ENCODE measurements around the gene ASF1A. TPM values are rescaled to one million over a fixed set of nuclear protein-coding genes. Genes with fewer than 3 reads are reported as not detected.
A peak's percentile ranks its signal among the peaks of the same experiment; 100 is the strongest.

ASF1A gene
- total and polyA plus RNA-seq, 9 of the 15 experiments (the other 6 are each of a cell fraction or from before 2014, with no cell fraction given): 31.5 to 45.3 (median 34.8) TPM

GRCh38 chr6:118893064-118893806, 717 bp upstream of the ASF1A start (continued):
- TF ChIP-seq ZNF589 (CRISPR knock-in tag; IDR thresholded peaks at IDR 0.05; ENCODE audit: low read depth) (peak; percentile 81; the same call in 1 of the 2 replicates), ZNF79 (CRISPR knock-in tag; IDR thresholded peaks at IDR 0.05; ENCODE audit: low read depth) (no peak), CBFA2T3 (IDR thresholded peaks at IDR 0.05) (no peak), BRD9 (IDR thresholded peaks at IDR 0.05; ENCODE audit: low read depth, partially characterized antibody) (peak; percentile 28), XRCC5 (IDR thresholded peaks at IDR 0.05; ENCODE audit: low read depth, low read length) (no peak), HDAC2 (IDR thresholded peaks at IDR 0.05) (0 out of 2 replicates have a peak, but pooled peaks have one; percentile 42), HOMEZ (CRISPR knock-in tag; IDR thresholded peaks at IDR 0.05) (no peak), ZNF764 (CRISPR knock-in tag; IDR thresholded peaks at IDR 0.05; ENCODE audit: low read depth) (no peak), ZNF511 (CRISPR knock-in tag; IDR thresholded peaks at IDR 0.05) (no peak), DNMT1 (IDR thresholded peaks at IDR 0.05) (no peak), SREBF2 (CRISPR knock-in tag; IDR thresholded peaks at IDR 0.05) (no peak), ZNF583 (CRISPR knock-in tag; IDR thresholded peaks at IDR 0.05) (no peak), ZNF436 (CRISPR knock-in tag; IDR thresholded peaks at IDR 0.05) (0 out of 2 replicates have a peak, but pooled peaks have one; percentile 15), ZNF165 (CRISPR knock-in tag; IDR thresholded peaks at IDR 0.05; ENCODE audit: borderline replicate concordance) (no peak), SMARCB1 (IDR thresholded peaks at IDR 0.05; ENCODE audit: insufficient read length, low read depth) (no peak), ZNF57 (CRISPR knock-in tag; IDR thresholded peaks at IDR 0.05) (no peak), BHLHE40 (IDR thresholded peaks at IDR 0.05; ENCODE audit: low read length) (no peak), KLF16 (IDR thresholded peaks at IDR 0.05) (no peak), ZNF23 (CRISPR knock-in tag; IDR thresholded peaks at IDR 0.05) (no peak), TFE3 (CRISPR knock-in tag; IDR thresholded peaks at IDR 0.05) (no peak), HDGF (IDR thresholded peaks at IDR 0.05) (no peak), ID3 (CRISPR knock-in tag; IDR thresholded peaks at IDR 0.05) (no peak), ID3 (tag; IDR thresholded peaks at IDR 0.05) (no peak), HOXB6 (CRISPR knock-in tag; IDR thresholded peaks at IDR 0.05; ENCODE audit: borderline replicate concordance) (no peak), ETS2 (tag; IDR thresholded peaks at IDR 0.05; ENCODE audit: borderline replicate concordance, poor library complexity, severe bottlenecking) (no peak), ATF2 (CRISPR knock-in tag; IDR thresholded peaks at IDR 0.05) (no peak)
